Fibroblast of mammary gland (primary cell): ENCODE data around the gene GMPPB.

Experiments
- DNase-seq: peaks from one replicate; pipeline ENCODE4 v3.0.0-alpha.2; 2010; ENCODE audit warnings: low read depth
- H3K4me3 ChIP-seq: 2 replicates; pipeline ENCODE4 v1.5.1; 2011; ENCODE audit warnings: low read depth, mild to moderate bottlenecking, low read length, moderate library complexity; ENCODE audit not compliant: control insufficient read depth
- TF ChIP-seq, protein P1 (sequence below): conservative IDR thresholded peaks from 2 replicates; pipeline ENCODE4 v1.5.1; 2011; ENCODE audit warnings: low read depth, low read length, inconsistent platforms; ENCODE audit not compliant: control insufficient read depth, insufficient read depth

GMPPB gene

DNA sequence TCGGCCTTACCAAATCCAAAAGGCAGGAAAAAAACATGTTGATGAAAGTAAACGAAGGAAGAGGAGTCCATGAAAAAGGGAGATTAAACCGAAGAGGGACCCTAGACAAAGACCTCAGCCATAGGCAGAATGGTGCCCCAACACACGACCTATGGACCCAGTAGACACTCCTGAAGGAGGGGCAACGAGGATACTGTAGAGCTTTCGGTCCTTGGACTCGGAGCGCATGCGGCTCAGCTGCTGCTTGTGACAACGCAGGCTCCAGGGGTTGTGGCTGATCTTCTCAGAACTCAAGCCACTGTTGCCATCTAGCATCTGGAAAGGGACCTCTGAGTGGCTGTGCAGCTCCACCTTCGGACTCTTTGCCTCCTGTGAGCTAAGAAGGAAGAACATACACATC is 8.8 kb upstream of the GMPPB start:
- DNase-seq = no peak
- TF ChIP-seq, protein P1, sequence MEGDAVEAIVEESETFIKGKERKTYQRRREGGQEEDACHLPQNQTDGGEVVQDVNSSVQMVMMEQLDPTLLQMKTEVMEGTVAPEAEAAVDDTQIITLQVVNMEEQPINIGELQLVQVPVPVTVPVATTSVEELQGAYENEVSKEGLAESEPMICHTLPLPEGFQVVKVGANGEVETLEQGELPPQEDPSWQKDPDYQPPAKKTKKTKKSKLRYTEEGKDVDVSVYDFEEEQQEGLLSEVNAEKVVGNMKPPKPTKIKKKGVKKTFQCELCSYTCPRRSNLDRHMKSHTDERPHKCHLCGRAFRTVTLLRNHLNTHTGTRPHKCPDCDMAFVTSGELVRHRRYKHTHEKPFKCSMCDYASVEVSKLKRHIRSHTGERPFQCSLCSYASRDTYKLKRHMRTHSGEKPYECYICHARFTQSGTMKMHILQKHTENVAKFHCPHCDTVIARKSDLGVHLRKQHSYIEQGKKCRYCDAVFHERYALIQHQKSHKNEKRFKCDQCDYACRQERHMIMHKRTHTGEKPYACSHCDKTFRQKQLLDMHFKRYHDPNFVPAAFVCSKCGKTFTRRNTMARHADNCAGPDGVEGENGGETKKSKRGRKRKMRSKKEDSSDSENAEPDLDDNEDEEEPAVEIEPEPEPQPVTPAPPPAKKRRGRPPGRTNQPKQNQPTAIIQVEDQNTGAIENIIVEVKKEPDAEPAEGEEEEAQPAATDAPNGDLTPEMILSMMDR = no peak
- no peak overlapping the region for H3K4me3 ChIP-seq

DNA sequence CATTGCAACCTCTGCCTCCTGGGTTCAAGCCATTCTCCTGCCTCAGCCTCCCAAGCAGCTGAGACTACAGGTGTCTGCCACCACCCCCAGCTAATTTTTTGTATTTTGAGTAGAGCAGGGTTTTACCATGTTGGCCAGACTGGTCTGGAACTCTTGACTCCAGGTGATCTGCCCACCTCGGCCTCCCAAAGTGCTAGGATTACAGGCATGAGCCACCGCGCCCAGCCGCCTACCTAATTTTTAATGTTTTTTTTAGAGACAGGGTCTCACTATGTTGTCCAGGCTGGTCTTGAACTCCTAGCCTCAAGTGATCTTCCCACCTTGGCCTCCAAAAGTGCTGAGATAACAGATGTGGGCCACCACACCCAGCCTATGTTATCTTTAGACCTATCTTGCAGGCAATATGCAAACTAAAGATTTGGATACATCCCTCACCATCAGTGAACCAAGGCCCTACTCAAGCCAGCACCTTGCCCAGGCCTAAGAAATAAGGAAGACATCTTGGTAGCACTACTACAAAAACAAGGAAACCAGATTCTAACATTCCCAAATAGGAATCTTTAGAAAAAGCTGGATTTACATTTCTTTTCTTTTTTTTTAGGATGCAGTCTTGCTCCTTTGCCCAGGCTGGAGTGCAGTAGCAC is 6.3 kb upstream of the GMPPB start:
- DNase-seq = no peak
- TF ChIP-seq, protein P1 = no peak
- H3K4me3 ChIP-seq = no peak overlapping the region

DNA sequence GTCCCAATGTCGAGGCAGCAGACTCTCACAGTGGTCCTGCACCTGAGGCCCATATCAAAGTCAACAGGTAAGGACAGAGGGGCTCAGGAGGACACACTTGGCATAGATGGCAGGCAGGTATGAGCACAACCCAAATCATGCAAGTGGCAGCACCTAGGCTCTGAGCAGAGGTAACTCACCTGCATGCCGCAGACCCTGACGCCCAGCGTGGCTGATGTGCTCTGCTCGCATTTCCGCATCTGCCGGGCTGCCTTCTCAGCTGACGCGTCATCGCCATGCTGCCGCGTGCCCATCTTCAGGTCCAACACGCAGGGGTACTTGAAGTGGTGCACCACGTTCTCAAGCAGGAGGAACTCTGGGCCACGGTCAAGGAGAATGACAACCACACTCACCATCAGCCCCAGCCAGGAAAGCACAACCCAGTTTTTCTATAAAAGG is 4.2 kb upstream of the GMPPB start:
- TF ChIP-seq, protein P1 = no peak
- no peak overlapping the region for H3K4me3 ChIP-seq
- DNase-seq = no peak

DNA sequence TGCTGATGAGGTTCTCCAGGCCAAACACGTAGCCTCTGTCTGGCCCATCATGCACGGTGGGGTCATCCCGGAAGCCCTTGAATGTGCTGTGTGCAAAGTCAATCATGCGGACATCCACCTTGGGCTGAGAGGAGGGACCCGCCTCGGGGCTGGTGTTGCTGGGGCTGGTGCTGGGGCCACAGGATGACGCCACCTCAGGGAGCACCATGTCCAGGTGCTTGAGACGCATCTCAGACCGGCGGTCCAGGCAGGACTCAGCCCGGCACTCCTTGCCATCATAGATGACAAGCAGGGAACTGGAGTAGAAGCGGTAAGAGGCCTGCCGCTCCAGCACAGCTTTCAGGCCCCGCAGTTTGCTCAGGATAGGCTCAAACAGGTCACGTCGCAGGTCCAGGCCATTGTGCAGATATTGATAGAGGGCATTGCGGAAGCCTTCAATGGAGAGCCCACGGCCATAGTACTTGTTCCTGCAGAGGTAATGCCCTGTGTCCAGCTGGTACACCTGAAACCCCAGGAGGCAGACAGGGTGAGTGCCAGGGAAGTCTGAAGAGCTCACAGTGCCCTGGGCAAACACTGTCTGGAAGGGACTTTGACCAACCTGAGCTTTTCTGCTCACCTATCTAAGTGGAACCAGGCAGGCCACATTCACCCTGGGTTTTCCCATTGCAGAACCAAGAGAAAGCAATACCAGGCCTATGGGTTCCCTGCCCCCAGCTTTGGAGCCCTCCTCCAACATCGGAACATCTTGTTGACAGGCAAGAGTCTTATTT is 3.6 kb upstream of the GMPPB start:
- H3K4me3 ChIP-seq = no peak overlapping the region
- TF ChIP-seq, protein P1 = no peak
- no peak for DNase-seq

DNA sequence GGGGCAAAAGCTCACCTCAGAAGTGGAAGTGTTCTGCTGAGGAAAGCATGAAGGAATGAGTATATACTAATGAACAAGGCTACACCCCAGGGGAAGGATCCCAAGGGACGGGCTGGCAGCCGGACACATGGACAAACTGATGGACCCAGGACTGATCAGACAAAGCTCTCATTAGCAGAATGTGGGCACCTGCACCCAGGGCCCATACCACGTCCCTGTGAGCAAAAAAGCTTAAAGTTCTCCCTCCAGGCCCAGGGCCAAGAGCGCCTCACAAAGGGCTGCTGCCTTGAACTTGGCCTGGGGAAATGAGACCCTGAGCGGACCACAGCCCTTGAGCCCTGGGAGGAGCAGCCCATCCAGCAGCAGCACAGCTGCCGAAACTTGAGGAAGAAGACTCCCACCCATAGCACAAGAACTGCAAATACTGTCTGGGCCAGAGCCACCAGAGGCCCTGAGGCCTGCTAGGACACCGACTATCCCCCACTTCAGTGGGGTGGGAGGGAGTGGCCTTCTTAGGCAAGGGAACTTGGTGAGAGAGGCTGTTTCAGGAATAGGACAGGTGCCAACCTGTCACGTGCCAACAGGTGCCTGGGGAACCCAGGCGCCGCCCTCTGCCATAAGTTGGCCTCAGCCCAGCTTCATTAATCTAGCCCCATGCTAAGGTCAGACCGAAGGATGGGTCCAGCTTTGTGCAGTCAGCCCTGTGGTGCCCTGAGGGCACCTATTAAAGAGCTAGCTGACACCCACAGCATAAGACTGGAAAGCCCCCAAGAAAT is 2.3 kb upstream of the GMPPB start:
- DNase-seq = no peak
- H3K4me3 ChIP-seq = no peak overlapping the region
- TF ChIP-seq, protein P1 = no peak

DNA sequence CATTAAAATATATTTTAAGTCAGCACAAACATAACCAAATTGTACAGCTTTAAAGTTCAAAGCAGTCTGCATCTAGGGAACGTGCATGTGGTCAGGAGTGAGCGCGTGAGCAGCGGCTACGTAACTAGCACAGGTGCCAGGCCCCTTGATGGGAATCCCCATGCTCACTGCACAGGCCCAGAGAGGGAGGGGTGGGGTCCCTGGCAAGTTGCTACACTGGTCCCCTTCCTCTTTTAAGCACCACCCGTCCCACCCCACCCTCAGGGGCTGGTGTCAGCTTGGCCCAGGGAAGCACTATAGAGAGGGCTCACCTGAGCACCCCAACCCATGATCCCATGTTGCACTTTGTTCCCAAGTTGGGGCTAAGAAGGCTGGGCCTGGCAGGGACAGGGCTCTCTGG is 835 bp upstream of the GMPPB start:
- H3K4me3 ChIP-seq = peak overlapping the region; percentile 61
- TF ChIP-seq, protein P1 = no peak
- DNase-seq = peak; percentile 39
